OCI-LY1 (cell line): ENCODE measurements around the gene PA2G4.
A peak's percentile ranks its signal among the peaks of the same experiment; 100 is the strongest.

ENCODE experiments used
- H2AFZ ChIP-seq: fragments of 200-600 bp; sonication (generic), shearing (Covaris generic); 2 replicates; pipeline ENCODE4 v1.6.0; 2014; ENCODE audit warnings: antibody characterized with exemption, mild to moderate bottlenecking, low read length
- H3F3A ChIP-seq: fragments of 200-600 bp; sonication (generic), shearing (Covaris generic); 2 replicates; pipeline ENCODE4 v1.6.0; 2014; ENCODE audit warnings: mild to moderate bottlenecking, antibody characterized with exemption, low read length, moderate library complexity; ENCODE audit not compliant: insufficient read depth
- H3K27ac ChIP-seq: fragments of 200-600 bp; sonication (generic); 2 replicates; pipeline ENCODE4 v1.5.1; 2014; ENCODE audit warnings: low read length, mixed run types, mild to moderate bottlenecking, low read depth; ENCODE audit not compliant: poor library complexity, severe bottlenecking
- H3K27me3 ChIP-seq: fragments of 200-600 bp; sonication (generic); 2 replicates; pipeline ENCODE4 v1.6.0; 2014; ENCODE audit warnings: antibody characterized with exemption, mild to moderate bottlenecking, low read length, moderate library complexity; ENCODE audit not compliant: insufficient read depth
- H3K36me3 ChIP-seq: fragments of 200-600 bp; sonication (generic); 2 replicates; pipeline ENCODE4 v1.6.1; 2014; ENCODE audit warnings: mild to moderate bottlenecking, antibody characterized with exemption, low read length, moderate library complexity, mixed read lengths; ENCODE audit not compliant: insufficient read depth
- H3K4me1 ChIP-seq: fragments of 200-600 bp; sonication (generic); 2 replicates; pipeline ENCODE4 v1.5.1; 2014; ENCODE audit warnings: mild to moderate bottlenecking, low read length, moderate library complexity; ENCODE audit not compliant: insufficient read depth, severe bottlenecking
- H3K4me2 ChIP-seq: fragments of 200-600 bp; sonication (generic), shearing (Covaris generic); 2 replicates; pipeline ENCODE4 v1.6.1; 2014; ENCODE audit warnings: low read length
- H3K4me3 ChIP-seq: fragments of 200-600 bp; sonication (generic); 2 replicates; pipeline ENCODE4 v1.5.1; 2014; ENCODE audit warnings: low read length, low read depth, mild to moderate bottlenecking, mixed read lengths; ENCODE audit not compliant: poor library complexity, severe bottlenecking
- H3K79me2 ChIP-seq: fragments of 200-600 bp; shearing (Covaris generic); 2 replicates; pipeline ENCODE4 v1.6.1; 2016; ENCODE audit warnings: mixed run types, low read length, mixed read lengths; ENCODE audit not compliant: insufficient read depth
- H3K9ac ChIP-seq: fragments of 200-600 bp; sonication (generic), shearing (Covaris generic); 2 replicates; pipeline ENCODE4 v1.6.1; 2014; ENCODE audit warnings: mild to moderate bottlenecking, low read length, mixed read lengths
- H3K9me2 ChIP-seq: fragments of 200-600 bp; sonication (generic), shearing (Covaris generic); 2 replicates; pipeline ENCODE4 v1.6.1; 2014; ENCODE audit warnings: low read depth, mild to moderate bottlenecking, low read length, mixed read lengths
- H3K9me3 ChIP-seq: fragments of 200-600 bp; shearing (Covaris generic); 2 replicates; pipeline ENCODE4 v1.6.1; 2014; ENCODE audit warnings: low read length, mixed read lengths
- H4K20me1 ChIP-seq: fragments of 200-600 bp; sonication (generic), shearing (Covaris generic); 2 replicates; pipeline ENCODE4 v1.6.0; 2016; ENCODE audit warnings: mild to moderate bottlenecking, low read length; ENCODE audit not compliant: insufficient read depth
- EZH2 ChIP-seq: fragments of 200-600 bp; sonication (generic), shearing (Covaris generic); IDR thresholded peaks from 2 replicates; pipeline ENCODE4 v1.8.0; 2017; ENCODE audit warnings: borderline replicate concordance, mixed run types, mild to moderate bottlenecking, antibody characterized with exemption, low read length, moderate library complexity, mixed read lengths
- TF ChIP-seq, protein P1 (sequence below): fragments of 200-600 bp; sonication (generic), shearing (Covaris generic); IDR thresholded peaks from 2 replicates; pipeline ENCODE4 v1.5.1; 2017; ENCODE audit warnings: mild to moderate bottlenecking, antibody characterized with exemption, low read length, moderate library complexity, mixed read lengths

Gene PA2G4

DNA sequence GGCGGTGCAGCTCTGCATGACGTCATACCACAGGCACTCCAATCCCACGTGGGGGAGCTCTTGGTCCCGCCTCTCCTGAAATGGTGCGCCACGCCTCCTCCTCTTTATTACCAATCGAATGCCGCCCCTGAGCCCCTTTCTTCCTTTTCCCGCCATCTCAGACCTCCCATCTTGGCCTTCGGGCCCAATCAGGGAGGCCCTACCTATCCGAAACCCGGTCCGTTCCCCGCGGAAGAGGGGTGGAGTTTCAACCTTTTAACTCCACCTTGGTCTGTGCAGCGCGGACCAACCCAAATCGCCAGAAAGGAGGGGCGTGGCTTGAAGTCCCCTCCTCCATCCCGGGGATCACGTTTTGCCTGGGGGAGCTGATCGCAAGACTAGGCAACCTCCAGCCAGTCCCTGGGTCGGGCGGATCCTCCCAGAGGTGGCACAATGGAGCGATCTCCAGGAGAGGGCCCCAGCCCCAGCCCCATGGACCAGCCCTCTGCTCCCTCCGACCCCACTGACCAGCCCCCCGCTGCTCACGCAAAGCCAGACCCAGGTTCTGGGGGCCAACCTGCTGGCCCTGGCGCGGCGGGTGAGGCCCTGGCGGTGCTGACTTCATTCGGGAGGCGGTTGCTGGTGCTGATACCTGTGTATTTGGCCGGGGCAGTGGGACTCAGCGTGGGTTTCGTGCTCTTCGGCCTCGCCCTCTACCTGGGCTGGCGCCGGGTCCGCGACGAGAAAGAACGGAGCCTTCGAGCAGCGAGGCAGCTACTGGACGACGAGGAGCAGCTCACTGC, 23.7 kb downstream of the PA2G4 start, which contains the start of gene ESYT1:
Gene ESYT1, plus strand, starts transcription at position 380 of the 782 bp plus-strand sequence. Its CDS starts 53 bp downstream, at position 433.
- H3K27me3 ChIP-seq: no peaks in the 10 kb centered on the region
- peak within 1 kb of the TSS; percentile 82 for H3K4me2 ChIP-seq
- peaks cover 11% of the 10 kb centered on the region for H3F3A ChIP-seq
- peak within 1 kb of the TSS; percentile 92 for H3K27ac ChIP-seq
- H3K4me1 ChIP-seq: peaks cover 42% of the 10 kb centered on the region
- TF ChIP-seq EZH2: no peak
- TF ChIP-seq, protein P1, sequence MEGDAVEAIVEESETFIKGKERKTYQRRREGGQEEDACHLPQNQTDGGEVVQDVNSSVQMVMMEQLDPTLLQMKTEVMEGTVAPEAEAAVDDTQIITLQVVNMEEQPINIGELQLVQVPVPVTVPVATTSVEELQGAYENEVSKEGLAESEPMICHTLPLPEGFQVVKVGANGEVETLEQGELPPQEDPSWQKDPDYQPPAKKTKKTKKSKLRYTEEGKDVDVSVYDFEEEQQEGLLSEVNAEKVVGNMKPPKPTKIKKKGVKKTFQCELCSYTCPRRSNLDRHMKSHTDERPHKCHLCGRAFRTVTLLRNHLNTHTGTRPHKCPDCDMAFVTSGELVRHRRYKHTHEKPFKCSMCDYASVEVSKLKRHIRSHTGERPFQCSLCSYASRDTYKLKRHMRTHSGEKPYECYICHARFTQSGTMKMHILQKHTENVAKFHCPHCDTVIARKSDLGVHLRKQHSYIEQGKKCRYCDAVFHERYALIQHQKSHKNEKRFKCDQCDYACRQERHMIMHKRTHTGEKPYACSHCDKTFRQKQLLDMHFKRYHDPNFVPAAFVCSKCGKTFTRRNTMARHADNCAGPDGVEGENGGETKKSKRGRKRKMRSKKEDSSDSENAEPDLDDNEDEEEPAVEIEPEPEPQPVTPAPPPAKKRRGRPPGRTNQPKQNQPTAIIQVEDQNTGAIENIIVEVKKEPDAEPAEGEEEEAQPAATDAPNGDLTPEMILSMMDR: no peak
- no peak within 1 kb of the TSS for H2AFZ ChIP-seq
- H3K9me3 ChIP-seq: no peaks in the 10 kb centered on the region
- peaks cover 29% of the 10 kb centered on the region for H3K36me3 ChIP-seq
- H3K9ac ChIP-seq: peak within 1 kb of the TSS; percentile 71
- H3K4me3 ChIP-seq: peak within 1 kb of the TSS; percentile 78
- H3K9me2 ChIP-seq: no peaks in the 10 kb centered on the region
- H3K79me2 ChIP-seq: no peaks in the 10 kb centered on the region
- no peaks in the 10 kb centered on the region for H4K20me1 ChIP-seq

DNA sequence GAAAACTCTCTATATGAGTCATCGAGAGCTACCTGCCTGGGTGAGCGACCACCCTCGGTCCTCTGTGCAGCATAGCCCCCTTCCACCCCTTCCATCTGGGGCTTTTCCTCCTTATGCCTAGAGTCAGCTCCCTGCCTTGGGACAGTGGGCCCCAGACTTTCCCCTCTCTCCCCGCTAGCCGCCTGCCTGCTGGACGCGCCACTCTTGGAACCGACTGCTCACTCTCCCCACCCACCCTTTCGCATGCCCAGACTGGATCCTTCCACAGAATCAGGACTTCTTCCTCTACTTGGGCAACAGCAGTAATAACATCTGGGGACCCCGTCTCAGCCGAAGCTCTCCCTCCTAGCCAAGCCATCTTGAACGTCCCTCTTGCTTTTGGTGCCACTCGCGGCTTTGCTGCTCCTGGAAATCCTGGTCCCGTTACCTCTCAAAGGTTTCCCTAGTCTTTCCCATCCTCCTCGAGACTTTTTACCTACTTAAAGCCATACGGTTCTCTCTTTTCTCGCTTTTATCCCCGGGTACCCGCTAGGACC, 24.4 kb downstream of the PA2G4 start:
- Histone ChIP-seq H3K36me3 (peaks cover 36% of the 10 kb centered on the region), H3K9ac (peak overlapping the region; percentile 71), H3K27ac (peak overlapping the region; percentile 69), H3K4me3 (peak overlapping the region; percentile 78), H3K9me3 (no peaks in the 10 kb centered on the region), H4K20me1 (no peaks in the 10 kb centered on the region), H3K79me2 (no peaks in the 10 kb centered on the region), H3K4me2 (peak overlapping the region; percentile 82), H3K27me3 (no peaks in the 10 kb centered on the region), H2AFZ (no peak overlapping the region), H3K4me1 (peaks cover 41% of the 10 kb centered on the region), H3F3A (peaks cover 11% of the 10 kb centered on the region), H3K9me2 (no peaks in the 10 kb centered on the region)
- TF ChIP-seq, protein P1: no peak
- no peak for TF ChIP-seq EZH2

DNA sequence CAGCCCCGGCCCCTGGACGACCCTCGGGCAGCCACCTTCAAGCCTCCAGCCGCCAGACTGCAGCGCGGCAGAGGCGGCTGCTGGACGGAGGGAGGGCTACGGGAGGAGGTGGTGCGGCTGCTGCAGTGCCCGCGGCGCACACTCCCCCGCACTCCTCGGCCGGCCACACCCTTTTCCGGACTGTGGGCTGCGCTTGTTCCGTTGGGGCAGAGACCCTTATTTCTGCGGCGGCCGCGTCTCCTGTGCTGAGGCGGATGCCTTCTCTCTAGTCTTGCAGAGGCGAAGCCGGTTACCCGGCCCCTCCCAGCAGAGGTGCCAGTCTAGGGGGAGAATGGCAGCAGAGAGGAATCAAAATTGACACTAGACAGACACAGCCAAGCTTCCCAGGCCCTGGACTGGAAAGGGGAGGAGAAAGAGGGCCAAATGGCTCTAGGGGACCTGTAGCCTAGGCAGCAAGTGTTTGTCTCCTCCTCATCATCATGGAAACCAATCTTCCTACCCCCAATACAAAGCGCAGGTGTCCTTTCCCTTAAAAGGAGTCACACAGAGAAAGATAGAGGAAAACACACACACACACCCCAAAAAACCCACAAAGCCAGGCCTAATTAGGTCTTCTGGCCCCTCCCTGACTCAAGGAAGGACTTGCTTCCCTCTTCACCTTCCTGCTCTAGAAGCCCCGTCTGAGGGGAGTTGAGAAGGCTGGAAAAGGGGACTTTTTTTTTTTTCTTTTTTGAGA, 25.0 kb downstream of the PA2G4 start:
- H3K9ac ChIP-seq: peak overlapping the region; percentile 71
- peak overlapping the region; percentile 82 for H3K4me2 ChIP-seq
- H3K4me3 ChIP-seq: peak overlapping the region; percentile 78
- no peaks in the 10 kb centered on the region for H3K79me2 ChIP-seq
- peak overlapping the region; percentile 69 for H3K27ac ChIP-seq
- peaks cover 34% of the 10 kb centered on the region for H3K4me1 ChIP-seq
- H4K20me1 ChIP-seq: no peaks in the 10 kb centered on the region
- H2AFZ ChIP-seq: no peak overlapping the region
- no peaks in the 10 kb centered on the region for H3K27me3 ChIP-seq
- no peaks in the 10 kb centered on the region for H3K9me3 ChIP-seq
- H3F3A ChIP-seq: peaks cover 11% of the 10 kb centered on the region
- H3K9me2 ChIP-seq: no peaks in the 10 kb centered on the region
- peaks cover 42% of the 10 kb centered on the region for H3K36me3 ChIP-seq
- TF ChIP-seq, protein P1: no peak
- no peak for TF ChIP-seq EZH2
